ENCODE data around the gene CASS4.
A peak's percentile ranks its signal among the peaks of the same experiment; 100 is the strongest.
"Not testable (repeated sequence)": the region's sequence is repeated elsewhere in the genome, so short reads cannot be mapped to it uniquely, and the experiment has no call there.

CASS4 gene

GRCh38 chr20:56406910-56407309, 5.2 kb upstream of the CASS4 start:
- TF ChIP-seq CTCF (conservative IDR thresholded peaks at IDR 0.05; ENCODE audit: low read length), result no peak
- DNase-seq (ENCODE audit: low read depth), result no peak

GRCh38 chr20:56409521-56409920, 2.5 kb upstream of the CASS4 start:
- DNase-seq (ENCODE audit: low read depth), result peak; percentile 47
- H3K4me3 ChIP-seq (ENCODE audit: low read length), result no peak overlapping the region
- no peak for TF ChIP-seq CTCF (conservative IDR thresholded peaks at IDR 0.05; ENCODE audit: low read length)

More at GRCh38 chr20:56406910-56407309, 5.2 kb upstream of the CASS4 start:
- H3K4me3 ChIP-seq (ENCODE audit: low read length), result no peak overlapping the region

- DNase-seq (ENCODE audit: low read depth), result no peak
- TF ChIP-seq CTCF (conservative IDR thresholded peaks at IDR 0.05; ENCODE audit: low read length), result no peak
- no peak overlapping the region for H3K4me3 ChIP-seq (ENCODE audit: low read length)
These were observed 2.1 kb upstream of the CASS4 start for GRCh38 chr20:56409956-56410355.

GRCh38 chr20:56411287-56411686, 773 bp upstream of the CASS4 start:
- not testable (repeated sequence) for DNase-seq (ENCODE audit: low read depth); H3K4me3 ChIP-seq (ENCODE audit: low read length)

GRCh38 chr20:56412473-56412790, 372 bp downstream of the CASS4 start:
- peak overlapping the region; percentile 26; the same call in 1 of the 2 replicates for H3K4me3 ChIP-seq (ENCODE audit: low read length)

GRCh38 chr20:56412949-56413348, 889 bp downstream of the CASS4 start:
- H3K4me3 ChIP-seq (ENCODE audit: low read length), result no peak overlapping the region
- no peak for TF ChIP-seq CTCF (conservative IDR thresholded peaks at IDR 0.05; ENCODE audit: low read length)
- no peak for DNase-seq (ENCODE audit: low read depth)

More at GRCh38 chr20:56412473-56412790, 372 bp downstream of the CASS4 start:
- TF ChIP-seq CTCF (conservative IDR thresholded peaks at IDR 0.05; ENCODE audit: low read length), result no peak
- DNase-seq (ENCODE audit: low read depth), result no peak

GRCh38 chr20:56414842-56415765, 3.0 kb downstream of the CASS4 start:
- no peak for TF ChIP-seq CTCF (conservative IDR thresholded peaks at IDR 0.05; ENCODE audit: low read length)
- no peak overlapping the region for H3K4me3 ChIP-seq (ENCODE audit: low read length)
- DNase-seq (ENCODE audit: low read depth), result peak; percentile 65

Data from AG10803 (cell line).